SK-N-SH (cell line): ENCODE measurements around the gene ZNF248. TPM values are rescaled to one million over a fixed set of nuclear protein-coding genes. Genes with fewer than 3 reads are reported as not detected.
"Not testable (repeated sequence)": the region's sequence is repeated elsewhere in the genome, so short reads cannot be mapped to it uniquely, and the experiment has no call there.

Experiments
- CTCF ChIA-PET: fragments of 300-600, 350-600 bp; formaldehyde crosslinking; extraction: SDS; loops from one replicate; lab custom pipeline; 2021; lab: Yijun Ruan, JAX
- POLR2A ChIA-PET: fragments of 350-600 bp; sonication (Branson Sonifier 250); formaldehyde crosslinking; extraction: SDS; loops from one replicate; lab custom pipeline; 2020; ENCODE audit warnings: antibody characterized with exemption, inconsistent platforms; lab: Yijun Ruan, JAX
- DNase-seq: peaks from one replicate; pipeline ENCODE4 v3.0.0; 2012
- H2AFZ ChIP-seq: fragments of 200-600 bp; sonication (generic); 2 replicates; pipeline ENCODE4 v1.8.1; 2016; ENCODE audit warnings: antibody characterized with exemption, mild to moderate bottlenecking, low read depth
- H3F3A ChIP-seq: fragments of 200-600 bp; sonication (generic); replicated peaks from 2 replicates; pipeline ENCODE3; 2016; ENCODE audit warnings: antibody characterized with exemption, mild to moderate bottlenecking; ENCODE audit not compliant: insufficient read depth
- H3K27ac ChIP-seq, 2 experiments: fragments of 200-500 bp in 1 of 2; fragments of 200-600 bp in 1 of 2; sonication (Bioruptor generic) in 1 of 2; sonication (generic), shearing (Covaris generic) in 1 of 2; 2 replicates each; pipeline versions ENCODE4 v1.5.1 to v1.6.1; 2014 to 2016; ENCODE audit warnings: low read depth in 2 of 2, inconsistent platforms in 1 of 2, low read length in 1 of 2, mild to moderate bottlenecking in 1 of 2, mixed read lengths in 1 of 2
- H3K27me3 ChIP-seq: fragments of 200-600 bp; sonication (generic), shearing (Covaris generic); 2 replicates; pipeline ENCODE4 v1.6.1; 2016; ENCODE audit warnings: mixed run types; ENCODE audit not compliant: insufficient read depth
- H3K36me3 ChIP-seq, 2 experiments: fragments of 200-500 bp in 1 of 2; fragments of 200-600 bp in 1 of 2; sonication (Bioruptor generic) in 1 of 2; sonication (generic) in 1 of 2; replicated peaks in 1 of 2; 2 replicates each; pipeline versions ENCODE3 to v1.5.1; 2014 to 2016; ENCODE audit warnings: low read length in 1 of 2, mild to moderate bottlenecking in 1 of 2; ENCODE audit not compliant: insufficient read depth in 2 of 2, control insufficient read depth in 1 of 2
- H3K4me1 ChIP-seq, 2 experiments: fragments of 200-500 bp in 1 of 2; fragments of 200-600 bp in 1 of 2; sonication (Bioruptor generic) in 1 of 2; sonication (generic), shearing (Covaris generic) in 1 of 2; 2 replicates each; pipeline versions ENCODE4 v1.5.1 to v1.6.1; 2014 to 2016; ENCODE audit warnings: low read depth in 1 of 2, low read length in 1 of 2, mixed run types in 1 of 2; ENCODE audit not compliant: insufficient read depth in 2 of 2, control insufficient read depth in 1 of 2
- H3K4me2 ChIP-seq: fragments of 200-600 bp; sonication (generic), shearing (Covaris generic); 2 replicates; pipeline ENCODE4 v1.6.1; 2017; ENCODE audit warnings: mixed run types
- H3K4me3 ChIP-seq, 2 experiments: fragments of 200-500 bp in 1 of 2; fragments of 200-600 bp in 1 of 2; sonication (Bioruptor generic) in 1 of 2; sonication (generic), shearing (Covaris generic) in 1 of 2; 2 replicates each; pipeline versions ENCODE4 v1.5.1 to v1.8.1; 2014 to 2016; ENCODE audit warnings: low read depth in 2 of 2, inconsistent platforms in 1 of 2, low read length in 1 of 2, mild to moderate bottlenecking in 1 of 2, mixed read lengths in 1 of 2, moderate library complexity in 1 of 2
- H3K79me2 ChIP-seq: fragments of 200-600 bp; sonication (generic); 2 replicates; pipeline ENCODE4 v1.8.1; 2017; ENCODE audit warnings: mild to moderate bottlenecking; ENCODE audit not compliant: insufficient read depth
- H3K9ac ChIP-seq: fragments of 200-600 bp; sonication (generic); 2 replicates; pipeline ENCODE4 v1.6.1; 2017; ENCODE audit warnings: mixed run types
- H3K9me2 ChIP-seq: fragments of 200-600 bp; sonication (generic); 2 replicates; pipeline ENCODE4 v1.6.1; 2017; ENCODE audit warnings: mixed run types
- H3K9me3 ChIP-seq: fragments of 200-600 bp; sonication (generic); 2 replicates; pipeline ENCODE4 v1.6.1; 2017; ENCODE audit warnings: mixed run types, mild to moderate bottlenecking, moderate library complexity
- H4K20me1 ChIP-seq: fragments of 200-600 bp; sonication (generic); 2 replicates; pipeline ENCODE4 v1.6.1; 2017; ENCODE audit warnings: mild to moderate bottlenecking, mixed run types; ENCODE audit not compliant: insufficient read depth
- CHD2 ChIP-seq: fragments of 150-350 bp; IDR thresholded peaks from 2 replicates; pipeline ENCODE4 v1.6.1; 2018; ENCODE audit warnings: low read length; ENCODE audit not compliant: partially characterized antibody
- EP300 ChIP-seq, 2 experiments: IDR thresholded peaks; 2 replicates each; pipeline versions ENCODE4 v1.4.0 to v1.6.1; 2012; ENCODE audit warnings: borderline replicate concordance in 1 of 2, low read depth in 1 of 2, low read length in 1 of 2
- EZH2phosphoT487 ChIP-seq: fragments of 200-600 bp; sonication (generic); IDR thresholded peaks from 2 replicates; pipeline ENCODE4 v1.6.1; 2017; ENCODE audit warnings: low read depth, mixed run types, mild to moderate bottlenecking, antibody characterized with exemption, moderate library complexity, borderline replicate concordance
- MEF2A ChIP-seq: IDR thresholded peaks from 2 replicates; pipeline ENCODE4 v1.4.0; 2012; ENCODE audit warnings: low read depth, borderline replicate concordance
- MXI1 ChIP-seq: IDR thresholded peaks from 2 replicates; pipeline ENCODE4 v1.6.1; 2012; ENCODE audit warnings: mild to moderate bottlenecking, low read depth, low read length, improper control_type of control experiment
- NFIC ChIP-seq: IDR thresholded peaks from 2 replicates; pipeline ENCODE4 v1.4.0; 2012; ENCODE audit warnings: borderline replicate concordance
- NRF1 ChIP-seq: IDR thresholded peaks from 2 replicates; pipeline ENCODE4 v1.6.1; 2012; ENCODE audit warnings: low read depth, mild to moderate bottlenecking, low read length
- PBX3 ChIP-seq: IDR thresholded peaks from 2 replicates; pipeline ENCODE4; 2012
- REST ChIP-seq: IDR thresholded peaks from 2 replicates; pipeline ENCODE4 v1.6.1; 2012; ENCODE audit warnings: mild to moderate bottlenecking, low read depth, low read length, moderate library complexity
- RFX5 ChIP-seq: IDR thresholded peaks from 2 replicates; pipeline ENCODE4 v1.6.1; 2012; ENCODE audit warnings: mild to moderate bottlenecking, improper control_type of control experiment, low read length
- RXRA ChIP-seq: IDR thresholded peaks from 2 replicates; pipeline ENCODE4 v1.4.0; 2012; ENCODE audit warnings: low read depth, mild to moderate bottlenecking, borderline replicate concordance
- USF2 ChIP-seq: fragments of 150-350 bp; IDR thresholded peaks from 2 replicates; pipeline ENCODE4 v1.6.1; 2017; ENCODE audit warnings: antibody characterized with exemption, low read length, low read depth, borderline replicate concordance
- YY1 ChIP-seq: IDR thresholded peaks from 2 replicates; pipeline ENCODE4 v1.4.0; 2012; ENCODE audit warnings: low read depth, mild to moderate bottlenecking
- WGBS: methylation state at CpG from one replicate; pipeline ENCODE4 v1.1.6; 2017; ENCODE audit warnings: low lambda C conversion rate; 5-methylcytosine and 5-hydroxymethylcytosine counted together
- polyA plus RNA-seq, 3 experiments: library from polyadenylated mRNA; depleted of rRNA; stranded (reverse); fragments of >200 nt; gene quantifications; 2 replicates each; pipeline ENCODE4 v1.2.3, GENCODE V29; 2012

Gene ZNF248
- polyA plus RNA-seq, 1 of the 3 experiments (the other 2 are of a cell fraction) = 6.5 TPM

GRCh38 chr10:37859270-37859669, 1.9 kb upstream of the ZNF248 start:
- H4K20me1 ChIP-seq, H3K9me3 ChIP-seq, H3K9ac ChIP-seq, H3K27ac ChIP-seq, H2AFZ ChIP-seq, H3F3A ChIP-seq, DNase-seq, H3K4me3 ChIP-seq, H3K36me3 ChIP-seq, H3K27me3 ChIP-seq, CTCF ChIA-PET, POLR2A ChIA-PET, H3K4me2 ChIP-seq, H3K9me2 ChIP-seq: not testable (repeated sequence)
- WGBS = 93% methylated on average over 16 of the region's 16 CpGs
- H3K4me1 ChIP-seq = peaks cover 5 to 16% of the 10 kb centered on the region in 2 experiments
- peaks cover 22% of the 10 kb centered on the region for H3K79me2 ChIP-seq

GRCh38 chr10:37856881-37857286, 526 bp downstream of the ZNF248 start:
- DNase-seq = peak; percentile 41
- H3K4me2 ChIP-seq = peak overlapping the region; percentile 98
- H3K9ac ChIP-seq = peak overlapping the region; percentile 97
- no peaks in the 10 kb centered on the region for H3K9me2 ChIP-seq
- POLR2A ChIA-PET = interaction anchor here (1.4 kb wide), 1 partner anchor 120 kb away, joined by 3 read pairs; the partner anchor contains the start of gene ZNF25
- H3F3A ChIP-seq = peaks cover 9% of the 10 kb centered on the region
- no peaks in the 10 kb centered on the region for H3K27me3 ChIP-seq
- TF ChIP-seq REST (no peak), NRF1 (no peak), MXI1 (no peak), RFX5 (no peak), CHD2 (no peak), YY1 (no peak), RXRA (no peak), NFIC (no peak), USF2 (no peak), PBX3 (no peak), MEF2A (no peak), EP300 (IDR thresholded peaks at IDR 0.05; ENCODE audit: borderline replicate concordance in 1 of 2, low read depth in 1 of 2, low read length in 1 of 2) (no peak), EZH2phosphoT487 (no peak)
- H3K27ac ChIP-seq = peak overlapping the region; percentile 99 to 100; a peak in 3 of 4 replicates
- H3K4me1 ChIP-seq = peaks cover 5 to 16% of the 10 kb centered on the region in 2 experiments
- H2AFZ ChIP-seq = peak overlapping the region; percentile 99
- no peaks in the 10 kb centered on the region for H4K20me1 ChIP-seq
- 5% methylated on average over 16 of the region's 16 CpGs for WGBS
- CTCF ChIA-PET = interaction anchor here (1.0 kb wide), 1 partner anchor 120 kb away, joined by 4 read pairs; no protein-coding TSS in a partner anchor
- H3K4me3 ChIP-seq = peak overlapping the region; percentile 89 to 90
- peaks cover 41% of the 10 kb centered on the region for H3K79me2 ChIP-seq
- H3K9me3 ChIP-seq = no peaks in the 10 kb centered on the region
- H3K36me3 ChIP-seq = peaks cover 5 to 11% of the 10 kb centered on the region in 2 experiments
